ENCODE measurements around the gene PIP4K2B.
A peak's percentile ranks its signal among the peaks of the same experiment; 100 is the strongest.

PIP4K2B gene

GRCh38 chr17:38799501-38800236 lies at the start of gene PIP4K2B:
PIP4K2B (minus strand) TSS chr17:38799556; CDS start chr17:38799424, 132 bp downstream.
- peak; percentile 84 for ATAC-seq
- no peaks in the 10 kb centered on the region for H3K27me3 Mint-ChIP-seq
- H3K27ac Mint-ChIP-seq: peak within 1 kb of the TSS; percentile 94
- H3K36me3 Mint-ChIP-seq (ENCODE audit: low read depth): peaks cover 43% of the 10 kb centered on the region
- H3K9me3 Mint-ChIP-seq: no peaks in the 10 kb centered on the region
- peaks cover 40% of the 10 kb centered on the region for H3K4me1 Mint-ChIP-seq
- DNase-seq: peak; percentile 89
- peak within 1 kb of the TSS; percentile 99 for H3K4me3 Mint-ChIP-seq

- H3K9me3 Mint-ChIP-seq: no peaks in the 10 kb centered on the region
- H3K4me1 Mint-ChIP-seq: peaks cover 37% of the 10 kb centered on the region
- peaks cover under 1% of the 10 kb centered on the region for H3K27me3 Mint-ChIP-seq
- H3K36me3 Mint-ChIP-seq (ENCODE audit: low read depth): peaks cover 58% of the 10 kb centered on the region
- H3K4me3 Mint-ChIP-seq: no peak overlapping the region
- ATAC-seq (no peak), DNase-seq (no peak)
- peak overlapping the region; percentile 74 for H3K27ac Mint-ChIP-seq
These were observed 49.2 kb upstream of the PIP4K2B start for GRCh38 chr17:38848557-38848891.

GRCh38 chr17:38844261-38844757 lies 45.0 kb upstream of the PIP4K2B start:
- Mint-ChIP-seq H3K4me3 (no peak overlapping the region), H3K9me3 (no peaks in the 10 kb centered on the region), H3K4me1 (peaks cover 14% of the 10 kb centered on the region), H3K27ac (no peak overlapping the region), H3K36me3 (ENCODE audit: low read depth) (peaks cover 18% of the 10 kb centered on the region), H3K27me3 (no peaks in the 10 kb centered on the region)
- DNase-seq: no peak
- no peak for ATAC-seq

- Mint-ChIP-seq H3K9me3 (no peaks in the 10 kb centered on the region), H3K27me3 (peaks cover 5% of the 10 kb centered on the region), H3K36me3 (ENCODE audit: low read depth) (peaks cover 15% of the 10 kb centered on the region), H3K4me1 (peaks cover 28% of the 10 kb centered on the region), H3K27ac (peak overlapping the region; percentile 99), H3K4me3 (peak overlapping the region; percentile 98)
- DNase-seq (no peak), ATAC-seq (no peak)
These were observed 26.4 kb upstream of the PIP4K2B start for GRCh38 chr17:38825762-38826247.

- no peaks in the 10 kb centered on the region for H3K9me3 Mint-ChIP-seq
- peaks cover 28% of the 10 kb centered on the region for H3K4me1 Mint-ChIP-seq
- DNase-seq: peak; percentile 97
- peaks cover 5% of the 10 kb centered on the region for H3K27me3 Mint-ChIP-seq
- peak within 1 kb of the TSS; percentile 99 for H3K27ac Mint-ChIP-seq
- peak; percentile 89 for ATAC-seq
- peaks cover 22% of the 10 kb centered on the region for H3K36me3 Mint-ChIP-seq (ENCODE audit: low read depth)
- H3K4me3 Mint-ChIP-seq: peak within 1 kb of the TSS; percentile 98
These were observed 25.8 kb upstream of the PIP4K2B start, which contains the start of gene CWC25 for GRCh38 chr17:38824899-38825761. CWC25 (minus strand) TSS chr17:38825321; CDS start chr17:38825183, 138 bp downstream.

GRCh38 chr17:38815576-38816193 lies 16.3 kb upstream of the PIP4K2B start:
- Mint-ChIP-seq H3K4me3 (no peak overlapping the region), H3K27ac (peak overlapping the region; percentile 47), H3K9me3 (no peaks in the 10 kb centered on the region), H3K27me3 (no peaks in the 10 kb centered on the region), H3K4me1 (peaks cover 11% of the 10 kb centered on the region), H3K36me3 (ENCODE audit: low read depth) (peaks cover 36% of the 10 kb centered on the region)
- DNase-seq (no peak), ATAC-seq (peak; percentile 75)

- no peak for ATAC-seq
- DNase-seq: no peak
- Mint-ChIP-seq H3K27ac (no peak overlapping the region), H3K27me3 (no peaks in the 10 kb centered on the region), H3K4me3 (no peak overlapping the region), H3K9me3 (no peaks in the 10 kb centered on the region), H3K36me3 (ENCODE audit: low read depth) (peaks cover 49% of the 10 kb centered on the region), H3K4me1 (no peaks in the 10 kb centered on the region)
These were observed 10.5 kb upstream of the PIP4K2B start for GRCh38 chr17:38809828-38810227.

- Mint-ChIP-seq H3K4me3 (peak overlapping the region; percentile 83), H3K9me3 (no peaks in the 10 kb centered on the region), H3K27me3 (no peaks in the 10 kb centered on the region), H3K27ac (peak overlapping the region; percentile 81), H3K4me1 (peaks cover 38% of the 10 kb centered on the region), H3K36me3 (ENCODE audit: low read depth) (peaks cover 44% of the 10 kb centered on the region)
- no peak for DNase-seq
- no peak for ATAC-seq
These were observed 943 bp upstream of the PIP4K2B start for GRCh38 chr17:38800237-38800760.

- Mint-ChIP-seq H3K4me1 (peaks cover 47% of the 10 kb centered on the region), H3K4me3 (peak overlapping the region; percentile 99), H3K9me3 (no peaks in the 10 kb centered on the region), H3K36me3 (ENCODE audit: low read depth) (peaks cover 36% of the 10 kb centered on the region), H3K27ac (peak overlapping the region; percentile 94), H3K27me3 (no peaks in the 10 kb centered on the region)
- peak; percentile 34 for ATAC-seq
- DNase-seq: peak; percentile 48
These were observed 499 bp downstream of the PIP4K2B start for GRCh38 chr17:38798614-38799500.

GRCh38 chr17:38797828-38798227 lies 1.5 kb downstream of the PIP4K2B start:
- no peak for ATAC-seq
- peaks cover 49% of the 10 kb centered on the region for H3K4me1 Mint-ChIP-seq
- H3K27me3 Mint-ChIP-seq: no peaks in the 10 kb centered on the region
- H3K9me3 Mint-ChIP-seq: no peaks in the 10 kb centered on the region
- H3K36me3 Mint-ChIP-seq (ENCODE audit: low read depth): peaks cover 37% of the 10 kb centered on the region
- H3K27ac Mint-ChIP-seq: peak overlapping the region; percentile 94
- H3K4me3 Mint-ChIP-seq: peak overlapping the region; percentile 99
- no peak for DNase-seq

- Mint-ChIP-seq H3K27ac (no peak overlapping the region), H3K9me3 (no peaks in the 10 kb centered on the region), H3K4me3 (peak overlapping the region; percentile 99), H3K27me3 (no peaks in the 10 kb centered on the region), H3K36me3 (ENCODE audit: low read depth) (peaks cover 36% of the 10 kb centered on the region), H3K4me1 (peaks cover 49% of the 10 kb centered on the region)
- ATAC-seq (no peak), DNase-seq (no peak)
These were observed 2.2 kb downstream of the PIP4K2B start for GRCh38 chr17:38797158-38797490.

GRCh38 chr17:38796451-38797157 lies 2.8 kb downstream of the PIP4K2B start:
- Mint-ChIP-seq H3K36me3 (ENCODE audit: low read depth) (peaks cover 34% of the 10 kb centered on the region), H3K27me3 (no peaks in the 10 kb centered on the region), H3K9me3 (no peaks in the 10 kb centered on the region), H3K4me3 (no peak overlapping the region), H3K4me1 (peaks cover 49% of the 10 kb centered on the region), H3K27ac (no peak overlapping the region)
- DNase-seq (no peak), ATAC-seq (no peak)

- ATAC-seq (no peak), DNase-seq (no peak)
- H3K4me1 Mint-ChIP-seq: peaks cover 43% of the 10 kb centered on the region
- peaks cover 24% of the 10 kb centered on the region for H3K36me3 Mint-ChIP-seq (ENCODE audit: low read depth)
- no peak overlapping the region for H3K27ac Mint-ChIP-seq
- no peak overlapping the region for H3K4me3 Mint-ChIP-seq
- H3K9me3 Mint-ChIP-seq: no peaks in the 10 kb centered on the region
- no peaks in the 10 kb centered on the region for H3K27me3 Mint-ChIP-seq
These were observed 5.1 kb downstream of the PIP4K2B start for GRCh38 chr17:38794221-38794620.
